GM18526 (cell line): ENCODE measurements around the gene EME1.

Experiments used
- POLR2A ChIP-seq: IDR thresholded peaks from 3 replicates; pipeline ENCODE4 v1.6.1; 2011; ENCODE audit not compliant: insufficient read length; ENCODE audit errors: extremely low read depth

The EME1 gene

DNA sequence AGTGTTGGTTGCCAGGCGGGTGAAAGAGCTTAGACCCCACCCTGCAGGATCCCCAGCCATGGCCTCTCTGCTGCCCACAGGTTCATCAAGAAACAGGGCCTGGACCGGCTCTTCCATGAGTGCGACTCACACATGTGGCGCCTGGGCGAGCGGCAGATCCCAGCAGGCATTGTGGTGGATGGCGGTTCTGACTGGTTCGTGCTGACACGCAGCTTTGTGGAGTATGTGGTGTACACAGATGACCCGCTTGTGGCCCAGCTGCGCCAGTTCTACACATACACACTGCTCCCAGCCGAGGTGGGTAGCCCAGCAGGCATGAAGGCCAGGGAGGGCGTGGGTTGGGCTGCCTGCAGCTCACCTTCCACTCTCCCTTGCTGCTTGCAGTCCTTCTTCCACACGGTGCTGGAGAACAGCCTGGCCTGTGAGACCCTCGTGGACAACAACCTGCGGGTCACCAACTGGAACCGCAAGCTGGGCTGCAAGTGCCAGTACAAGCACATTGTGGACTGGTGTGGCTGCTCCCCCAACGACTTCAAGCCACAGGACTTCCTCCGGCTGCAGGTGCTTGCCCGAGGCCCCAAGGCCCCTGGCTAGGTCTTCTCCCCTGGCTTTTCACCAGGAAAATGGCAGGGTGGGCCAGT is 17.2 kb upstream of the EME1 start:
- no peak for TF ChIP-seq POLR2A

GRCh38 chr17:50356418-50356817 is 16.6 kb upstream of the EME1 start:
- TF ChIP-seq POLR2A: no peak

DNA sequence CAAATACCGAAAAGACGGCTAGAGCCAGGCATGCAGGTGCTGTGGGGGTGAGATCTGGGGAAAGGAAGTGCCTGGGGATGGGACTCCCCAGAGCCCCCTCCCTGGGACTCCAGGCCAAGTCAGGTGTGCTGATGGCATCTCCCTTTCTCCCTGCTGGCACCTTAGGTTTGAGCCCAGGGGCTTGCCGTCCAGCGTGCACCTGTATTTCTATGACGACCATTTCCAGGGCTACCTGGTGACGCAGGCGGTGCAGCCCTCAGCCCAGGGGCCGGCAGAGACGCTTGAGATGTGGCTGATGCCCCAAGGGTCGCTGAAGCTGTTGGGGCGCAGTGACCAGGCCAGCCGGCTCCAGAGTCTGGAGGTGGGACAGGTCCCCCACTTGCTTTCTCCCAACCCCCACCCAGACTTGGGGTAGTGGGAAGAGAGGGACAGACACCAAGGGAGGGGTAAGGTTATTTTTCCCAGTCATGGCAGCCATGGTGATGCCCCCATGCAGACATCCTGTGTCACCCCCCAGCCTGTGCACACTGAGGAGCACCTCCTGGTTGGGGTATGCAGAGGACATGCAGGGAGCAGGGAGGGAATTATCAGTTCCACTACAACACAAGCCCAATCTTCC is 16.0 kb upstream of the EME1 start:
- TF ChIP-seq POLR2A: no peak

DNA sequence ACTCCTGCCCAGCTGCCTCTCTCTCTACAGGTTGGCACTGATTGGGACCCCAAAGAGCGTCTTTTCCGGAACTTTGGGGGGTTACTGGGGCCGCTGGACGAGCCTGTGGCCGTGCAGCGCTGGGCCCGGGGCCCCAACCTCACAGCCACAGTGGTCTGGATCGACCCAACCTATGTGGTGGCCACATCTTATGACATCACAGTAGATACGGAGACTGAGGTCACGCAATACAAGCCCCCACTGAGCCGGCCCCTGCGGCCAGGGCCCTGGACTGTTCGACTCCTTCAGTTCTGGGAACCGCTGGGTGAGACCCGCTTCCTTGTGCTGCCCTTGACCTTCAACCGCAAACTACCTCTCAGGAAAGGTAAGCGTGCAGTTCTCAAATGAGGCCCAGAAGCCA is 14.9 kb upstream of the EME1 start:
- TF ChIP-seq POLR2A: no peak

GRCh38 chr17:50359005-50359699 is 13.9 kb upstream of the EME1 start:
- no peak for TF ChIP-seq POLR2A

DNA sequence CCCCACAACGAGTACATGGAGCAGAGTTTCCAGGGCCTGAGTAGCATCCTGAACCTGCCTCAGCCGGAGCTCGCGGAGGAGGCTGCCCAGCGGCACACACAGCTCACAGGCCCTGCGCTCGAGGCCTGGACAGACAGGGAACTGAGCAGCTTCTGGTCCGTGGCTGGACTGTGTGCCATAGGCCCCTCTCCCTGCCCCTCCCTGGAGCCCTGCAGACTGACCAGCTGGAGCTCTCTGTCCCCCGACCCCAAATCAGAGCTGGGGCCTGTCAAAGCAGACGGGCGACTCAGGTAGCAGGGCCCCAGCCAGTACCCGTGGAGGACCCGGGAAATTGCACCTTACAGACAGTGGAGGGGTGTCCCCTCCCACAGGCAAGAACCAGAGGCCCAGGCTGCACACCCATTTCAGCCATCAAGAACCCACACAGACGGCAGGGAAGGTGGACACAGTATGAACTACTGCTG is 13.0 kb upstream of the EME1 start:
- TF ChIP-seq POLR2A: no peak

- no peak for TF ChIP-seq POLR2A
Measured at GRCh38 chr17:50360486-50361115, 12.4 kb upstream of the EME1 start.

GRCh38 chr17:50361561-50362480 is 11.2 kb upstream of the EME1 start:
- no peak for TF ChIP-seq POLR2A

- TF ChIP-seq POLR2A: no peak
Measured at GRCh38 chr17:50362661-50363060, 10.4 kb upstream of the EME1 start.

DNA sequence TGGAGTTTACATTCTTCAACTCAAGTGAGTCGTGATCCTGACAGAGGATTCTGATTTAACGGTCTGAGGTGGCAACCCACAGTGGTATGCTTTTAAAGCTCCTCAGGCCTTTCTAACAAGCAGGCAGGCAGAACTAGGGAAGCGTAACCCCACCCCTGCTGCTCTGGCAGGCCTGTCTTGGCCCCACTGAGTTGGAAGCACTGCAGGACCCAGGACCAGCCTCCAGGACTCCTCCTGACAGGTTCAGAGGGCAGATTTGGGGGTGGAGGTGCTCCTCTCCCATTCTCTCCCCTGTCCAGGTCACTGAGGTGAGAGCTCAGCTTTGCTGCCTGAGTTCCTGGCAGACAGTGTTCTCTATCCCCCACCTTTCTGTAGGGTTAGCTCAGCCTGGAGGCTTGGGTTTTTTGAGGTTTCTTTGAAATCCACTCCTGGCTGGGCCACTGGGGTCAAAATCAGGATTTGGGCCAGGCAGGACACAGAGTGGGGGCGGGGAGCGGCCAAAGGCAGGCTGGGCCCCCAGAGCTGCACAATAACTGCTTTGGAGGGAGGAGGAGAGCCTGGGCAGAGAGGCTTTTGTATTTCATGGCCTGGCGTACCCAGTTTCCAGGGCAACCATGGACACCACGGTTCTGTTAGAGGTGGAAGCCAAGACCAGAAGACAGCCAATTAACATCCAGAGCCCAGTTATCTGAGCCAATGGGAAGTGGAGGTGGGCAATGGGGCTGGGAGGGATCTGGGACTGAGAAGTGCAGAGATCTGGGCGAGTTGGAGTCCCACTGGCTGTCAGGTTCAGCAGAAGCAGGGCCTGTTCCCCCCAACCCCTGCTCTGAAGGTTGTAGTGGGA is 9.6 kb upstream of the EME1 start:
- no peak for TF ChIP-seq POLR2A

GRCh38 chr17:50364061-50364458 is 9.0 kb upstream of the EME1 start:
- no peak for TF ChIP-seq POLR2A

GRCh38 chr17:50364715-50365114 is 8.3 kb upstream of the EME1 start:
- TF ChIP-seq POLR2A: no peak

DNA sequence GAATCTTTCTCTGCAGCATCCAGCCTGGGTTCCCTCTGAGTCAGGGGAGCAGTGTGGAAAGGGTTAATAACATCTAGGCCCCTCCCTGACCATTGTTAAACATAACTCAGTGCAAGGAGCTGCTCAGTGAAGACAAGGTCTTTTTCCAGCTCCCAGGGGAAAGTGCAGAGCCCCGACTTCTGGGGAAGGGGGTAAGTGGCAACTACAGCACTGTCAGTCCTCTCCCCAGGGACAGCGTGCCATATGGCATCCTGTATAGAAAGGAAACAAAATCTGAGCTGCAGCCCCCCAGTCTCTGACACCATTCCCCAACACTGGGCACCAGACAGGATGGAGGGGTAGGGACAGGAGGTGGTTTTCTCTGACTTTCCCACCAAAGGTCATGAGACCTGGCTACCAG is 7.9 kb upstream of the EME1 start:
- TF ChIP-seq POLR2A: no peak
